ENCODE data around the gene PHACTR3.

DNA sequence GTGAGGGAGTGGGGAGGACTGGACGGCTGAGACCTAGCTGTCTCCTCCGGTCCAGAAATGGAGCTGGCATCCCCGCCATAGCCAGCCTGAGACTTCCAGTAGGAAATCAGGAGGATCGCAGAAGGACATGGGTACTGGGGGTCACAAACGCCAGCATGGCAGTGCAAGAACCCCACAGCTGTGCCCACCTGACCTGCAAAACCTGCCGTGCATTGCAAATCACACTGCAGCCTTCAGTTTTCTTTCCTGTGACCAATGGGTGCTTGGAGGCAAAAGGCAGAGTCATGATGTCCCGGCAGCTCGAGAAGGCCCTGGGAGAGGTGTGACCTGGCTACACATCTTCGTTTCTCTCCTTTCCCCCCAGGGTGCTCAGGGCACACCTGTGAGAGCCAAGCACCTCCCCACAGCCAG lies 23.3 kb upstream of the PHACTR3 start:
- TF ChIP-seq, protein P1, sequence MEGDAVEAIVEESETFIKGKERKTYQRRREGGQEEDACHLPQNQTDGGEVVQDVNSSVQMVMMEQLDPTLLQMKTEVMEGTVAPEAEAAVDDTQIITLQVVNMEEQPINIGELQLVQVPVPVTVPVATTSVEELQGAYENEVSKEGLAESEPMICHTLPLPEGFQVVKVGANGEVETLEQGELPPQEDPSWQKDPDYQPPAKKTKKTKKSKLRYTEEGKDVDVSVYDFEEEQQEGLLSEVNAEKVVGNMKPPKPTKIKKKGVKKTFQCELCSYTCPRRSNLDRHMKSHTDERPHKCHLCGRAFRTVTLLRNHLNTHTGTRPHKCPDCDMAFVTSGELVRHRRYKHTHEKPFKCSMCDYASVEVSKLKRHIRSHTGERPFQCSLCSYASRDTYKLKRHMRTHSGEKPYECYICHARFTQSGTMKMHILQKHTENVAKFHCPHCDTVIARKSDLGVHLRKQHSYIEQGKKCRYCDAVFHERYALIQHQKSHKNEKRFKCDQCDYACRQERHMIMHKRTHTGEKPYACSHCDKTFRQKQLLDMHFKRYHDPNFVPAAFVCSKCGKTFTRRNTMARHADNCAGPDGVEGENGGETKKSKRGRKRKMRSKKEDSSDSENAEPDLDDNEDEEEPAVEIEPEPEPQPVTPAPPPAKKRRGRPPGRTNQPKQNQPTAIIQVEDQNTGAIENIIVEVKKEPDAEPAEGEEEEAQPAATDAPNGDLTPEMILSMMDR (IDR thresholded peaks at IDR 0.05): no peak
- TF ChIP-seq, protein P2, sequence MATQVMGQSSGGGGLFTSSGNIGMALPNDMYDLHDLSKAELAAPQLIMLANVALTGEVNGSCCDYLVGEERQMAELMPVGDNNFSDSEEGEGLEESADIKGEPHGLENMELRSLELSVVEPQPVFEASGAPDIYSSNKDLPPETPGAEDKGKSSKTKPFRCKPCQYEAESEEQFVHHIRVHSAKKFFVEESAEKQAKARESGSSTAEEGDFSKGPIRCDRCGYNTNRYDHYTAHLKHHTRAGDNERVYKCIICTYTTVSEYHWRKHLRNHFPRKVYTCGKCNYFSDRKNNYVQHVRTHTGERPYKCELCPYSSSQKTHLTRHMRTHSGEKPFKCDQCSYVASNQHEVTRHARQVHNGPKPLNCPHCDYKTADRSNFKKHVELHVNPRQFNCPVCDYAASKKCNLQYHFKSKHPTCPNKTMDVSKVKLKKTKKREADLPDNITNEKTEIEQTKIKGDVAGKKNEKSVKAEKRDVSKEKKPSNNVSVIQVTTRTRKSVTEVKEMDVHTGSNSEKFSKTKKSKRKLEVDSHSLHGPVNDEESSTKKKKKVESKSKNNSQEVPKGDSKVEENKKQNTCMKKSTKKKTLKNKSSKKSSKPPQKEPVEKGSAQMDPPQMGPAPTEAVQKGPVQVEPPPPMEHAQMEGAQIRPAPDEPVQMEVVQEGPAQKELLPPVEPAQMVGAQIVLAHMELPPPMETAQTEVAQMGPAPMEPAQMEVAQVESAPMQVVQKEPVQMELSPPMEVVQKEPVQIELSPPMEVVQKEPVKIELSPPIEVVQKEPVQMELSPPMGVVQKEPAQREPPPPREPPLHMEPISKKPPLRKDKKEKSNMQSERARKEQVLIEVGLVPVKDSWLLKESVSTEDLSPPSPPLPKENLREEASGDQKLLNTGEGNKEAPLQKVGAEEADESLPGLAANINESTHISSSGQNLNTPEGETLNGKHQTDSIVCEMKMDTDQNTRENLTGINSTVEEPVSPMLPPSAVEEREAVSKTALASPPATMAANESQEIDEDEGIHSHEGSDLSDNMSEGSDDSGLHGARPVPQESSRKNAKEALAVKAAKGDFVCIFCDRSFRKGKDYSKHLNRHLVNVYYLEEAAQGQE (IDR thresholded peaks at IDR 0.05; ENCODE audit: insufficient read depth in 1 of 2, low read depth in 2 of 2, low read length in 1 of 2): no peak
- no peak for TF ChIP-seq SIN3A (IDR thresholded peaks at IDR 0.05; ENCODE audit: borderline replicate concordance, insufficient read depth, low read depth, low read length)
- no peak for TF ChIP-seq POLR2AphosphoS5 (IDR thresholded peaks at IDR 0.05; ENCODE audit: low read depth, low read length)
- no peak for TF ChIP-seq TCF7L2 (IDR thresholded peaks at IDR 0.05; ENCODE audit: low read depth, low read length)
